H1 (cell line): ENCODE results near the gene UNC93A. TPM values are rescaled to one million over a fixed set of nuclear protein-coding genes. Genes with fewer than 3 reads are reported as not detected.

ENCODE experiments used
- CTCF ChIA-PET: fragments of 300-600 bp; sonication (Branson Sonifier 250); formaldehyde crosslinking; loops from one replicate; lab custom pipeline; 2021; ENCODE audit not compliant: partially characterized antibody; lab: Charles Lee
- POLR2A ChIA-PET: fragments of 300-600 bp; sonication (Branson Sonifier 250); formaldehyde crosslinking; loops from one replicate; lab custom pipeline; 2021; ENCODE audit warnings: inconsistent platforms; ENCODE audit not compliant: partially characterized antibody; lab: Charles Lee
- DNase-seq, 2 experiments: peaks; one replicate each; pipeline versions ENCODE4 v3.0.0 to v3.0.0-alpha.2; 2010 to 2022; ENCODE audit warnings: low spot score in 2 of 2, low read depth in 1 of 2, mixed read lengths in 1 of 2
- FAIRE-seq: peaks from 2 replicates; lab custom pipeline; 2011; peaks lifted over from hg19 to GRCh38; lab: Jason Lieb, UNC
- H2AFZ ChIP-seq: 2 replicates; pipeline ENCODE4 v1.8.1; 2012; ENCODE audit warnings: low read length, inconsistent platforms
- H2AK5ac ChIP-seq: 2 replicates; pipeline ENCODE4 v1.6.1; 2013; ENCODE audit warnings: low read depth, low read length
- H2BK120ac ChIP-seq: replicated peaks from 2 replicates; pipeline ENCODE3; 2013; ENCODE audit warnings: low read depth, low read length, inconsistent platforms
- H2BK12ac ChIP-seq: 2 replicates; pipeline ENCODE4 v1.6.1; 2013; ENCODE audit warnings: low read depth, low read length
- H2BK15ac ChIP-seq: 2 replicates; pipeline ENCODE4 v1.6.1; 2013; ENCODE audit warnings: low read length
- H2BK20ac ChIP-seq: 2 replicates; pipeline ENCODE4 v1.6.1; 2013; ENCODE audit warnings: low read length
- H2BK5ac ChIP-seq: 2 replicates; pipeline ENCODE4 v1.6.1; 2013; ENCODE audit warnings: low read depth, low read length
- H3K14ac ChIP-seq: 2 replicates; pipeline ENCODE4 v1.6.1; 2013; ENCODE audit warnings: inconsistent platforms; ENCODE audit not compliant: insufficient read length
- H3K18ac ChIP-seq: 2 replicates; pipeline ENCODE4 v1.6.1; 2013; ENCODE audit warnings: low read length; ENCODE audit errors: extremely low read depth
- H3K23ac ChIP-seq: 2 replicates; pipeline ENCODE4 v1.6.1; 2013; ENCODE audit warnings: inconsistent platforms; ENCODE audit not compliant: insufficient read length
- H3K23me2 ChIP-seq: 2 replicates; pipeline ENCODE4 v1.6.1; 2013; ENCODE audit warnings: low read depth, low read length
- H3K27ac ChIP-seq: 2 replicates; pipeline ENCODE4 v1.6.1; 2011; ENCODE audit warnings: low read depth, low read length, inconsistent platforms
- H3K27me3 ChIP-seq, 4 experiments: replicated peaks in 1 of 4; 1 replicate in 1 of 4; 2 replicates in 3 of 4; pipeline versions ENCODE4 v1.6.1 to v1.8.1; 2011 to 2013; ENCODE audit warnings: low read length in 3 of 4, mild to moderate bottlenecking in 3 of 4, inconsistent platforms in 2 of 4, mixed read lengths in 2 of 4, moderate library complexity in 1 of 4; ENCODE audit not compliant: control insufficient read depth in 3 of 4, insufficient read depth in 3 of 4; ENCODE audit errors: extremely low read depth in 1 of 4
- H3K36me3 ChIP-seq, 4 experiments: 2 replicates each; pipeline versions ENCODE4 v1.6.1 to v1.8.1; 2011 to 2013; ENCODE audit warnings: mild to moderate bottlenecking in 4 of 4, low read length in 3 of 4, moderate library complexity in 2 of 4, control low read depth in 1 of 4, inconsistent platforms in 1 of 4; ENCODE audit not compliant: insufficient read depth in 4 of 4, control insufficient read depth in 2 of 4
- H3K4ac ChIP-seq: replicated peaks from 2 replicates; pipeline ENCODE3; 2013; ENCODE audit warnings: low read length, low read depth, mixed read lengths, inconsistent platforms; ENCODE audit not compliant: insufficient read length
- H3K4me1 ChIP-seq, 4 experiments: replicated peaks in 1 of 4; 1 replicate in 1 of 4; 2 replicates in 3 of 4; pipeline versions ENCODE4 v1.6.1 to v1.8.1; 2011 to 2013; ENCODE audit warnings: low read length in 3 of 4, inconsistent platforms in 2 of 4, mixed read lengths in 1 of 4; ENCODE audit not compliant: insufficient read depth in 4 of 4, control insufficient read depth in 3 of 4
- H3K4me2 ChIP-seq, 2 experiments: 2 replicates each; pipeline versions ENCODE4 v1.6.1 to v1.8.1; 2011 to 2013; ENCODE audit warnings: low read depth in 2 of 2, low read length in 2 of 2, control low read depth in 1 of 2, inconsistent platforms in 1 of 2, mild to moderate bottlenecking in 1 of 2; ENCODE audit not compliant: insufficient read depth in 1 of 2
- H3K4me3 ChIP-seq, 4 experiments: fragments of 200-600, 300-600 bp in 1 of 4; sonication (generic), shearing (Covaris generic), sonication (Bioruptor Twin) in 1 of 4; 2 replicates each; pipeline versions ENCODE4 v1.5.1 to v1.8.1; 2011 to 2016; ENCODE audit warnings: low read length in 4 of 4, low read depth in 3 of 4, control low read depth in 2 of 4, inconsistent platforms in 2 of 4, mild to moderate bottlenecking in 2 of 4, mixed read lengths in 1 of 4, moderate library complexity in 1 of 4; ENCODE audit not compliant: insufficient read depth in 2 of 4; ENCODE audit errors: extremely low read depth in 1 of 4
- H3K56ac ChIP-seq: replicated peaks from 2 replicates; pipeline ENCODE3; 2013; ENCODE audit warnings: low read depth, mild to moderate bottlenecking, mixed read lengths, low read length, inconsistent platforms; ENCODE audit not compliant: insufficient read length
- H3K79me1 ChIP-seq: 2 replicates; pipeline ENCODE4 v1.6.1; 2013; ENCODE audit warnings: low read depth, low read length, control low read depth
- H3K79me2 ChIP-seq, 2 experiments: 2 replicates each; pipeline versions ENCODE4 v1.6.1 to v1.8.1; 2012 to 2013; ENCODE audit warnings: low read length in 2 of 2, mild to moderate bottlenecking in 2 of 2, inconsistent platforms in 1 of 2; ENCODE audit not compliant: insufficient read depth in 2 of 2, control insufficient read depth in 1 of 2
- H3K9ac ChIP-seq, 4 experiments: replicated peaks in 1 of 4; 1 replicate in 1 of 4; 2 replicates in 3 of 4; pipeline versions ENCODE4 v1.6.1 to v1.8.1; 2011 to 2013; ENCODE audit warnings: low read depth in 3 of 4, low read length in 3 of 4, control low read depth in 2 of 4, mild to moderate bottlenecking in 2 of 4, moderate library complexity in 2 of 4, inconsistent platforms in 1 of 4; ENCODE audit errors: extremely low read depth in 1 of 4
- H3K9me3 ChIP-seq, 2 experiments: 2 replicates each; pipeline versions ENCODE4 v1.6.1 to v1.8.1; 2012 to 2013; ENCODE audit warnings: mild to moderate bottlenecking in 2 of 2, moderate library complexity in 2 of 2, control low read depth in 1 of 2, inconsistent platforms in 1 of 2, low read depth in 1 of 2, low read length in 1 of 2, mixed read lengths in 1 of 2; ENCODE audit not compliant: insufficient read depth in 2 of 2
- H4K20me1 ChIP-seq, 2 experiments: replicated peaks in 1 of 2; 2 replicates each; pipeline versions ENCODE3 to v1.8.1; 2011 to 2013; ENCODE audit warnings: inconsistent platforms in 2 of 2, low read length in 2 of 2, mild to moderate bottlenecking in 1 of 2; ENCODE audit not compliant: insufficient read depth in 2 of 2, control insufficient read depth in 1 of 2
- H4K5ac ChIP-seq: 2 replicates; pipeline ENCODE4 v1.6.1; 2013; ENCODE audit warnings: low read length, low read depth, mixed read lengths, inconsistent platforms; ENCODE audit not compliant: insufficient read length
- H4K8ac ChIP-seq: 2 replicates; pipeline ENCODE4 v1.8.0; 2013; ENCODE audit warnings: mild to moderate bottlenecking, moderate library complexity, low read length, inconsistent platforms; ENCODE audit not compliant: insufficient read depth; ENCODE audit errors: extremely low read depth
- H4K91ac ChIP-seq: replicated peaks from 2 replicates; pipeline ENCODE3; 2013; ENCODE audit warnings: low read length, mixed read lengths, inconsistent platforms; ENCODE audit not compliant: insufficient read length
- KDM1A ChIP-seq: fragments of 200-600, 300-600 bp; sonication (generic); IDR thresholded peaks from 2 replicates; pipeline ENCODE4 v1.7.1; 2016; ENCODE audit warnings: mild to moderate bottlenecking, low read length, borderline replicate concordance
- SRF ChIP-seq: IDR thresholded peaks from 2 replicates; pipeline ENCODE4 v1.6.1; 2011; ENCODE audit warnings: mild to moderate bottlenecking, low read depth, low read length, moderate library complexity
- SUZ12 ChIP-seq: fragments of 200-600 bp; sonication (generic); IDR thresholded peaks from 2 replicates; pipeline ENCODE4 v1.6.1; 2012; ENCODE audit warnings: mild to moderate bottlenecking, inconsistent platforms, low read length, moderate library complexity, mixed read lengths
- WGBS, 2 experiments: shearing (Covaris generic) in 1 of 2; methylation state at CpG; one replicate each; pipeline versions ENCODE4 v1.1.6 to v1.1.7; 2013 to 2015; ENCODE audit warnings: low lambda C conversion rate in 2 of 2, mixed read lengths in 2 of 2, inconsistent platforms in 1 of 2, low coverage in 1 of 2, missing lambda C conversion rate in 1 of 2; ENCODE audit not compliant: insufficient replicate concordance in 2 of 2, insufficient coverage in 1 of 2, insufficient read length in 1 of 2; ENCODE audit errors: extremely low coverage in 1 of 2, missing lambda C conversion rate in 1 of 2; 5-methylcytosine and 5-hydroxymethylcytosine counted together
- polyA plus RNA-seq, 7 experiments: library from polyadenylated mRNA; depleted of rRNA in 3 of 7; stranded (reverse) in 5 of 7; unstranded in 2 of 7; fragments of >200 nt in 5 of 7; fragments of 200-250 nt in 2 of 7; gene quantifications; 1 replicate in 5 of 7; 2 replicates in 1 of 7; 4 replicates in 1 of 7; pipeline versions ENCODE4 v1.2.1 to v1.2.3, GENCODE V29; 2011 to 2013; ENCODE audit warnings: missing spikeins in 2 of 7, mixed read lengths in 2 of 7
- total RNA-seq: library from RNA; stranded (reverse); fragmentation: NEBNext Ultra II Directional; extraction: Animal tissue kit (Norgen Biotek cat#: 25700); gene quantifications from 2 replicates; pipeline ENCODE4 v1.2.1, GENCODE V29; 2021

Gene UNC93A
- total and polyA plus RNA-seq, 2 of the 8 experiments (the other 6 are each of a cell fraction or from before 2014, with no cell fraction given): 0.39 TPM; not detected in 1

GRCh38 chr6:167350275-167350696 lies 59.2 kb downstream of the UNC93A start:
- H4K5ac ChIP-seq: no peak overlapping the region
- no peak overlapping the region for H3K23ac ChIP-seq
- H3K4me1 ChIP-seq: peaks cover 0 to 3% (median 0%) of the 10 kb centered on the region in 4 experiments; a peak in 2 of 7 replicates
- H4K20me1 ChIP-seq: no peaks in the 10 kb centered on the region
- H3K79me2 ChIP-seq: no peaks in the 10 kb centered on the region
- CTCF ChIA-PET: interaction anchor here (0.6 to 3.0 kb wide), 13 partner anchors 9 to 549 kb away, joined by 3 to 20 read pairs (median 3); partner anchors contain the start of gene UNC93A
- no peak overlapping the region for H3K14ac ChIP-seq
- no peak overlapping the region; the same call in 1 of the 2 replicates for H2AFZ ChIP-seq
- no peak overlapping the region for H2BK120ac ChIP-seq
- H2BK12ac ChIP-seq: no peak overlapping the region
- H2BK5ac ChIP-seq: no peak overlapping the region
- H3K27me3 ChIP-seq: peaks cover 5 to 22% (median 18%) of the 10 kb centered on the region in 4 experiments
- no peak overlapping the region for H2BK20ac ChIP-seq
- FAIRE-seq (no peak), DNase-seq (no peak)
- no peak overlapping the region for H3K18ac ChIP-seq
- 42% methylated on average over 22 of the region's 22 CpGs; no CpG with 5 or more reads in 1 of the 2 experiments for WGBS, 2 experiments
- H3K23me2 ChIP-seq: peaks cover 8% of the 10 kb centered on the region; the same call in 1 of the 2 replicates
- H2AK5ac ChIP-seq: no peak overlapping the region
- H3K9ac ChIP-seq: no peak overlapping the region
- H3K4me2 ChIP-seq: peak overlapping the region; percentile 77 to 84
- no peaks in the 10 kb centered on the region for H3K79me1 ChIP-seq
- H4K8ac ChIP-seq: no peak overlapping the region
- H3K36me3 ChIP-seq: no peaks in the 10 kb centered on the region
- POLR2A ChIA-PET: interaction anchor here (0.6 to 1.4 kb wide), 3 partner anchors 9 to 158 kb away, joined by 3 read pairs; no protein-coding TSS in a partner anchor
- no peak overlapping the region for H3K27ac ChIP-seq
- peaks cover 2 to 4% of the 10 kb centered on the region in 2 experiments; a peak in 2 of 4 replicates for H3K9me3 ChIP-seq
- H3K4ac ChIP-seq: no peak overlapping the region
- H2BK15ac ChIP-seq: no peak overlapping the region
- TF ChIP-seq SUZ12 (peak; percentile 15; the same call in 1 of the 2 replicates), KDM1A (no peak), SRF (no peak)
- H3K4me3 ChIP-seq: peak overlapping the region in 3 of 4 experiments; percentile 30 to 57 (median 38); a peak in 3 of 8 replicates
- no peak overlapping the region for H4K91ac ChIP-seq
- no peak overlapping the region for H3K56ac ChIP-seq
